Omental fat pad (tissue), 4 donors: ENCODE data around the gene MPV17. TPM values are rescaled to one million over a fixed set of nuclear protein-coding genes. Genes with fewer than 3 reads are reported as not detected.

Source experiments
- ATAC-seq: fragments of 150-250 bp; one replicate; pipeline ENCODE4 v1.9.1; 2016; ENCODE audit warnings: mild to moderate bottlenecking, moderate library complexity; ENCODE audit not compliant: low FRiP score
- DNase-seq: peaks from one replicate; pipeline ENCODE4 v3.0.0-alpha.2; 2019; ENCODE audit warnings: low spot score
- CTCF ChIP-seq, 3 donors: fragments of 450-650 bp; IDR thresholded peaks; one replicate each; pipeline ENCODE4 v1.5.1; 2016 to 2017; ENCODE audit warnings: antibody characterized with exemption in 3 of 3, mild to moderate bottlenecking in 3 of 3, moderate library complexity in 2 of 3
- total RNA-seq, 4 donors: library from RNA; depleted of rRNA; stranded (reverse); fragments of >200 nt; gene quantifications; one replicate each; pipeline ENCODE4 v1.1.0, GENCODE V29; 2016

The MPV17 gene
- total RNA-seq, result 10 to 100 TPM; 63.0 to 97.8 (median 77.2) TPM

DNA sequence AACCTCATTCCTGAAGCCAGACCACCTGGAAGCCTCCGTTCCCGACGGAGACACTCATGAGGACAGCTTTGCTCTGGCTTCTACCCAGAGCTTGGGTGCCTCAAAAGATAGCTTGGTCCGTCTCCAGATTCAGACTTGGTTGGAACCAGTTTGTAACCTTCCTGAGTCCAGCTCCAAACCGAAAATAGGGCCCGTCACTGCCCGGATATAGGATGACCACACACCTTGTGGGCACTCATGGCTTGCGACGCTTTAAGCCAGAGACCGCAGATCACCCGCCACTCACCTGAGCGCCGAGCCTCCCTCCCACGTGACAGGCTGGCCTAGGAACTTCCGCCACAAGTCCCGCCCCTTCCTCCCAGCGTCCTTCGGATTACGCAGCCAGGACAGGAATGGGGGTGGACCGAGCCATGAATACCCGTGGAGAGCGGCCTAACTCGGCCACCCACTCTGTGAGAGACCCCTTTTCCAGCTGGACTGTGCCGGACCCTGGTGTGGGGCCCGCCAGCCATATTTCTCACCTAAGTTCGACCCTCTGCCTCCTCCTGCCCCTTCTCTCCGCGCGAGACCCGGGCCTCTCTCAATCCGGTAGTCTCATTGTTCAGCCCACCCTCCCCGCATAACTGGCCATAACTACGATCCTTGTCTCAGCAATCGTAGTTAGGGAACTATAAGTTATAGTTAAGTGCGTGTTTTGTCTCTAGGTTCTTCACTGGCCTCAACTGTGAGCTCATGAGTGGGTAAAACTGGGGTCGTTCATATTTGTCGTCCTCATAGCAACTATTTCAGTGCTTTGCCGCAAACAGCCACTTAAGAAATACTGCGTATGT, at the start of gene MPV17:
Gene MPV17 (minus strand): TSS at position 332 of the 830 bp plus-strand sequence. CDS start 580 bp downstream, outside the sequence.
- ATAC-seq (peak; percentile 86), DNase-seq (peak; percentile 82)
- no peak for TF ChIP-seq CTCF (IDR thresholded peaks at IDR 0.05)

DNA sequence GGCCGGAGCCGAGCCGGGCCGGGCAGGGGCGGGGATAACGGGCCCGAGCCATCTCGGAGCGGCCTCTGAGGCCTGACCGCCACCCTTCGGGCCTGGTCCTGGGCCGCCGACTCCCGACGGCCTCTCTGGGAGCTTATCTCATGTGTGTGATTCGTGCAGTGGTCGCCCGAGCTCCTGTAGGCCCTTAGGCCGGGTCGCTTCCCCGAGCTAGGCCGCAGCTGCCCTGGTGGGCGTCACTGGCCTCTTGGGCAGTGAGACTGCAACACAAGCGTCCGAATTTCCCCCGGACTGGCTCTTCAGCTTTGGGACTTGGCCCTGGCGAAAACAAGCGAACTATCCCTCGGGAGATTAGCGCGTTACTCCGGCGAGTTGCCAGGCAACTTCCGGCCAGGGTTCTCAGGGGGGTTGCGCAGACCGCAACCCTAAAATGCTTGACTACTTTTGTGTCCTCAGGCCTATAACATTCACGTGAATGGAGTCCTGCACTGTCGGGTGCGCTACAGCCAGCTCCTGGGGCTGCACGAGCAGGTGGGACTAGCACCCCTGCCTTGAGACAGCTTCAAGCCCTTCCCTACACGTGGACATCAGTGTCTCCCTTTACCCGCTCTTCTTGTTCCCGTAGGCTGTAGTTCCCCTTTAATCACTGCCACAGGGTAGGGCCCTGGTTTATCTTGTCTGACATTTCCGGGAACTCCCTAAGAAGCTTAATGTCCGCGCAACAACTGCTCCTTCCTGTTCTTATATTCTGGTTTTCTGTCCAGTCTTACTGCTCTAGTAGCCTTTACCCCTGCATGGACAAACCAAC, 48.1 kb upstream of the MPV17 start:
- TF ChIP-seq CTCF (IDR thresholded peaks at IDR 0.05), result no peak
- DNase-seq, result no peak
- peak; percentile 11 for ATAC-seq

- ATAC-seq (peak; percentile 96), DNase-seq (peak; percentile 94)
- TF ChIP-seq CTCF (IDR thresholded peaks at IDR 0.05), result no peak
These were observed 47.3 kb upstream of the MPV17 start, which contains the start of the genes EIF2B4 and SNX17 for GRCh38 chr2:27370026-27370815. Gene EIF2B4, minus strand, starts transcription at chr2:27370338. Its CDS starts 24 bp downstream, at chr2:27370314. Gene SNX17, plus strand, starts transcription at chr2:27370616. Its CDS starts 128 bp downstream, at chr2:27370744.

- TF ChIP-seq CTCF (IDR thresholded peaks at IDR 0.05), result no peak
- ATAC-seq (peak; percentile 46), DNase-seq (peak; percentile 35)
These were observed 46.7 kb upstream of the MPV17 start for GRCh38 chr2:27369471-27370025.

DNA sequence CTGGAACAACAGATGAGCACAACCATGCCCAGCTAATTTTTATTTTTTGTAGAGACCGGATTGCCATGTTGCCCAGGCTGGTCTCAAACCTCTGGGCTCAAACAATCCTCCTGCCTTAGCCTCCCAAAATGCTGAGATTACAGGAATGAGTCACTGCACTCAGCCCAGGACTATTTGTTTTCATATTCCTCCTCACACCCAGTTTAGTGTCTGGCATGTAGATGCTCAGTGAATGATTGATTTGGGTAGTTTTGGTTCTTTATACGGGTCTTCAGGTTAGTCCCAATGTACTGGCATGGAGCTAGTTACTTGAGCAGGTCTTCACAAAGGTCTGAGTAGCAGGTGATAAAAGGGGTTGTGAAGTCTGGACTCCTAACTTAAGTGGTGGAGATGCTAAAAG, 41.0 kb upstream of the MPV17 start:
- DNase-seq (no peak), ATAC-seq (no peak)
- TF ChIP-seq CTCF (IDR thresholded peaks at IDR 0.05), result no peak

DNA sequence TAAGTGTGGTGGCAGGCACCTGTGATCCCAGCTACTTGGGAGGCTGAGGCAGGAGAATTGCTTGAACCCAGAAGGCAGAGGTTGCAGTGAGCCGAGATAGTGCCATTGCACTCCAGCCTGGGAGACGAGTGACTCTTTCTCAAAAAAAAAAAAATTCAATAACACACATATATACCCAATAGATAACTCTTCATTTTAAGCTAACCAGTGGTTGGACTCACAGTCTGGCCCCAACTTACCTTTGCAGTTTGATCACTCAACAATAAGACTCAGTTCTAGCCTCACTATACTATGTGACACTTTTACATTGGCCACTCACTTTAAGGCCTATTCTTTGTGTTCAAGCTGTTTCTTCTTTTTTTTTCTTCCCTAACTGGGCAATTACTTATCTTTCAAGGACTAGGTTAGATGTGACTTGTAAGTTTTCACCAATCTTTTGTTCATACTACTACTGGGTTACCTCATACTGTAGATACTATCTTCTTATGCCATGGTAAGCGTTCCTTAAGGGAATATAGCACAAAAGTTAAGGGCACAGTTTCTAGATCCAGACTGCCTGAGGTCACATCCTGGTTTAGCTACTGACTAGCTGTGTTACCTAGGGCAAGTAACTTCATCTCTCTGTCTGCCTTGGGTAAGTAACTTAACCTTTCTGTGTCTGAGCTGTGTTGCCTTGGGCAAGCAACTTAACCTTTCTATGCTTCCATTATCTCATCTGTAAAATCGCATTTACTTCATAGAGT, 40.0 kb upstream of the MPV17 start:
- ATAC-seq (no peak), DNase-seq (no peak)
- TF ChIP-seq CTCF (IDR thresholded peaks at IDR 0.05), result no peak
